Heart left ventricle (tissue), 13 donors: Measurements from ENCODE around the gene GPR171.

Source experiments
- POLR2A ChIP-seq, 2 donors: fragments of 450-650 bp; IDR thresholded peaks; one replicate each; pipeline ENCODE4 v1.6.1; 2017; ENCODE audit warnings: antibody characterized with exemption in 2 of 2, mild to moderate bottlenecking in 2 of 2, moderate library complexity in 2 of 2
- TF ChIP-seq, protein P1 (sequence below), 12 donors: fragments of 200-600 bp; sonication (generic) in 4 of 12; IDR thresholded peaks; one replicate each; pipeline versions ENCODE4 v1.5.0 to v1.8.0; 2018 to 2022; ENCODE audit warnings: antibody characterized with exemption in 12 of 12, mild to moderate bottlenecking in 5 of 12
- donor health status: ischemic (EF 13 %, LVEDD 7.1; RV severe dilation, severe dysfunction).
- donor health status: DM: no; HTN: yes; CAD: no.
- donor health status: DM: no; HTN: no; CAD: no.
- donor health status: ischemic (EF 25% LVEDD 6.9; RV normal size, moderate dysfunction).
- donor health status: ischemic (EF 25% LVEDD 5.7; RV mildly dilated, moderate dysfunction).
- donor health status: ischemic (EF 35%, LVEDD 5.7; RV mildly dilated, moderate dysfunction).
- donor health status: nonischemic (EF 11% LVEDD 7.7; RV severe dilation, severe dysfunction).
- donor health status: DM: yes; HTN: yes; CAD: no.
- donor health status: PGD.
- donor health status: ischemic (EF 29% LVEDD 5.4; RV normal size, mild dysfunction).
- donor health status: nonischemic (EF 23%, LVEDD 6.1; RV moderate dilation, normal function).

DNA sequence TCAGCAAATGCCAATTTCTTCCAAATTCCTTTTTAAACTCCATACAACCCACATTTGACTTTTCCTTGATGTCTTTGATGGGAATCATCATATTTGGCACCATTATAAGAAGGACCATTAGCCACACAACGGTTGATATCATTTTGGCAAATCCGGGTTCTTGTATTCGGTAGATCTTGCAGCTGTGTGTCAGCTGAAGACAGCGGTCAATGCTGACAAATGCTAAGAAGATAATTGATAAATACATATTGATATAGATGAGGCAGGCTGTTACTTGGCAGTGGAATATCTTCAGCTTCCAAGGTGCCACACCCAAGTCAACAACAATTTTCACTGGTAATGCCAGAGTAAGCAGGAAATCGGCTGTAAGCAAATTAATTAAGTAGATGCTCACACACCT lies 4.2 kb downstream of the GPR171 start:
- no peak for TF ChIP-seq POLR2A (IDR thresholded peaks at IDR 0.05)
- TF ChIP-seq, protein P1, sequence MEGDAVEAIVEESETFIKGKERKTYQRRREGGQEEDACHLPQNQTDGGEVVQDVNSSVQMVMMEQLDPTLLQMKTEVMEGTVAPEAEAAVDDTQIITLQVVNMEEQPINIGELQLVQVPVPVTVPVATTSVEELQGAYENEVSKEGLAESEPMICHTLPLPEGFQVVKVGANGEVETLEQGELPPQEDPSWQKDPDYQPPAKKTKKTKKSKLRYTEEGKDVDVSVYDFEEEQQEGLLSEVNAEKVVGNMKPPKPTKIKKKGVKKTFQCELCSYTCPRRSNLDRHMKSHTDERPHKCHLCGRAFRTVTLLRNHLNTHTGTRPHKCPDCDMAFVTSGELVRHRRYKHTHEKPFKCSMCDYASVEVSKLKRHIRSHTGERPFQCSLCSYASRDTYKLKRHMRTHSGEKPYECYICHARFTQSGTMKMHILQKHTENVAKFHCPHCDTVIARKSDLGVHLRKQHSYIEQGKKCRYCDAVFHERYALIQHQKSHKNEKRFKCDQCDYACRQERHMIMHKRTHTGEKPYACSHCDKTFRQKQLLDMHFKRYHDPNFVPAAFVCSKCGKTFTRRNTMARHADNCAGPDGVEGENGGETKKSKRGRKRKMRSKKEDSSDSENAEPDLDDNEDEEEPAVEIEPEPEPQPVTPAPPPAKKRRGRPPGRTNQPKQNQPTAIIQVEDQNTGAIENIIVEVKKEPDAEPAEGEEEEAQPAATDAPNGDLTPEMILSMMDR (IDR thresholded peaks at IDR 0.05): no peak
